HS-5 (cell line): Measurements from ENCODE around the gene ABCC5.
"Not testable (repeated sequence)": the region's sequence is repeated elsewhere in the genome, so short reads cannot be mapped to it uniquely, and the experiment has no call there.

ENCODE experiments used
- DNase-seq: peaks from one replicate; pipeline ENCODE4 v3.0.0-alpha.2; 2012; ENCODE audit warnings: low read depth

Gene ABCC5

DNA sequence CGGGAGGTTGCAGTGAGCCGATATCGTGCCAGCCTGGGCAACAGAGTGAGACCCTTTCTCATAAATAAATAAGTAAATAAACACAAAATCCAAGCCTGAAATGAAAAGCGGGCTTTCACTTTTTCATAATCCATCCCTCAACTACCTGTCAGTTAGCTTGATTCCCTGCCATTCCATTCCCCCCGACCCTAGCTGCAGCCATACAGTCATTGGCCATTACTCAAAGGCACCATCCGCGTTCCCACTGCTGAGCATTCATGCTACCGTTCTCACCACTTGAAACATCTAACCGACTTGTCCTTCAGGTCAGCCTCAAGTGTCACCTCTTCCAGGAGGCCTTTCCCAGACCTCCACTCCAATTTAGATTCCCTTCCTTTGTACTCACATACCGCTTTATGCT lies 131.9 kb downstream of the ABCC5 start:
- DNase-seq, result no peak

DNA sequence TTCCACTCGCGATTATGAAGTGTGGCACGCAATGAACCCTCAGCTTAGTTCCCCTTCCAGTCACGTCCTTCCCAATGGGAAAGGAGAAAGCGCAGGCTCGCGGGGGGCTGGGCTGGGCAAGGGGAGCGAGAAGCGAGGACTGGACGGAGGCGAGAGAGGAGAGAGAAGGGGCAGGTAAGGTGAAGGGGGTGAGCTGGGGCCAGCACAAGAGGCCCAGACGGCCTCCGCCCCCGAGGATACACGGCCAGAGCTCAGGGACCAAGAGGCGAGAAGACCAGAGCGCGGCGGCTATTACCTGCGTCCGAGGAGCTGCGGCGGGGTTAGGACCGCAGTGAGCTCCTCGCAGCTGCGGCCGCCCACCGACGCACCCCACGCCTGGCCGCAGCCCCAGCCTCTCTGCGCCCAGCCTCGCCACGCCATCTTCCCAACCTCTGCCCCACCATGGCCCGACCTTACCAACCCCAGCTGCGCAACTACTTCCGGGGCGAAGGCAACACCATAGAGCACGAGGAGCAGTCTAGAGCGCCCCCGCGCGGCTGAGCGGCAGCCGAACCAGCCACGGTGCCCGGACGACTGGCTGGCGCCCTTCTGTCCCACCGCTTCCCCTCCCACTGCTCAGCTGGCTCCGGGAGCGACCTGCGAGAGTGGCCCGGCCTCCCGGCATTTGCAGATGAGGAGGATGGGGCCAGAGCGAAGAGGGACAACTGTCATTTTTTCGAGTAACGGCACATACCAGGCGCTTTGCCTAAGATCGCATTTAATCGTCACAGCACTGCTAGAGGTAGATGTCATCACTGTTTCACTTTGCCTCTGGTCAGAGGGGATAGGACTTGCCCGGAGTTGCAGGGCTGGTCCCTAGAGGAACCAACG lies 133.0 kb downstream of the ABCC5 start, which contains the start of gene PARL:
Gene PARL (minus strand): TSS at position 454 of the 870 bp plus-strand sequence. CDS start 34 bp downstream, at position 420.
- DNase-seq, result peak; percentile 69

DNA sequence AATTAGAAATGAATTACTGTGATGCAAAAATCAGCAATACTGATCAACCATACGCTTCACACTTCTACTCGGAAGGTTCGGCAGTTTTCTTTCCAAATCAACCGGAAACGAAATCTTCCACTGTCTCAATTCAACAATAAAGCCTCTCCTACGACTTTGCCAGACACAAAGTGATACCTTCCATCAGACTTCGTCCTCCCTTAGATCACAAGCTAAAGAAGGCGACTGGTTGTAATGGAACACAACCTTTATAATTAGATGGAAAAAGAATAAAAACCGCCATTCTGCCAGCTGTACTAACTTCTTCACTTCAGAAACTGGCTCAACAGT lies 133.6 kb downstream of the ABCC5 start:
- peak; percentile 2 for DNase-seq

DNA sequence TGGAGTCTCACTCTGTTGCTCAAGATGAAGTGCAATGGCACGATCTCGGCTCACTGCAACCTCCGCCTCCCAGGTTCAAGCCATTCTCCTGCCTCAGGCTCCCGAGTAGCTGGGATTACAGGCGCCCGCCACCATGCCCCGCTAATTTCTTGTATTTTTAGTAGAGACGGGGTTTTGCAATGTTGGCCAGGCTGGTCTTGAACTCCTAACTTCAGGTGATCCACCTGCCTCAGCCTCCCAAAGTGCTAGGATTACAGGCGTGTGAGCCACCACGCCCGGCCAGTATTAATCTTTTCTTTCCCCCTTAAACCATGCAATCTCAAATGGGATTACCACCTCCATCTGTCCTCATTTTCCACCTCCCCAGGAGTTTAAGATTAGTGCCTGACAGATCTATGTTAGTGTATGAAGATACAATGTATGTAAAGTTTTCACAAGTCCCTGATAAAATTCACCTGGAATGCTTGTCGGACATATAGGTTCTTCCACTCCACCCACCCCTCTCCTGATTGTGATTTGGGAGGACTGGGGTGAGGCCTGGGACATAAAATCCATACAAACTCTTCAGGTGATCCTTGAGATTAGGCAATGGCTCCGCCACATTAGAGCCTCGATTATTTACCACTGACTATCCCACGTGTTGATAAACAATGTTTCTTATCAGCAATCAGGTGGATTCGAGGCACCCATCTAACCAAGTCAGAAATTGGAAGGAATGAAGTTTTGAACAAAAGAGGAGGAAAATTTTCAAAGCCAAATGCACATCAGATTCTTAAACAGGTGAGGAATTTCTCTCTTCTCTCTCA lies 134.2 kb downstream of the ABCC5 start:
- no peak for DNase-seq

GRCh38 chr3:183880121-183880520 lies 137.6 kb downstream of the ABCC5 start:
- no peak for DNase-seq

- no peak for DNase-seq
These were observed 138.4 kb downstream of the ABCC5 start for GRCh38 chr3:183879243-183879642.

DNA sequence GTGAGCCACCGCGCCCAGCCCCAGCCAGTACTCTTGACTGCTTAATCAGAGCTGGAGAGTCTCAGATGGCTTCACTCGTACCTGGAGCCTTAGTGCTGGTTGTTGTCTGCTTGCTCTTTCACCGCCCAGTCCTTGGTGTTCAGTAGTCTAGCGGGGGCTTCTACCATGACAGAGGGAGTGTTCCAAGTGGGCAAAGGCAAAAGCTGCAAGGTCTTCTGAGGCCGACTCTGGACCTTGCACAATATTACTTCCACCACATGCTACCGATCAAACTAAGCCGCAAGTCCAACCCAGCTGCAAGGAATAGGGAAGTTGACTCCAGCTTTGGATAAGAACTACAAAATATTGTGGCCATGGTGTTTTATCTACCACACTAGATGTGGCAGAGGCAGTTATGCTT lies 139.6 kb downstream of the ABCC5 start:
- DNase-seq, result no peak

DNA sequence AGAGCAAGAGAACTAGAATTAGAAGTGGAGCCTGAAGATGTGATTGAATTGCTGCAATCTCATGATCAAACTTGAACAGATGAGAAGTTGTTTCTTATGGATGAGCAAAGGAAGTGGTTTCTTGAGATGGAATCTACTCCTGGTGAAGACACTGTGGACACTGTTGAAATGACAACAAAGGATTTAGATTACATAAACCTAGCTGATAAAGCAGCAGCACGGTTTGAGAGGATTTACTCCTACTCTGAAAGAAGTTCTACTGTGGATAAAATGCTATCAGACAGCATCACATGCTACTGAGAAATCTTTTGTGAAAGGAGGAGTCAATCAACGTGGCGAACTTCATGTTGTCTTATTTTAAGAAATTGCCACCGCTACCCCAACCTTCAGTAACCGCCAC lies 140.5 kb downstream of the ABCC5 start:
- DNase-seq, result not testable (repeated sequence)

GRCh38 chr3:183875411-183875810 lies 142.3 kb downstream of the ABCC5 start:
- DNase-seq, result no peak

GRCh38 chr3:183873914-183874313 lies 143.8 kb downstream of the ABCC5 start:
- DNase-seq, result no peak

- DNase-seq, result no peak
These were observed 146.1 kb downstream of the ABCC5 start for GRCh38 chr3:183871541-183871940.

GRCh38 chr3:183870563-183870962 lies 147.1 kb downstream of the ABCC5 start:
- no peak for DNase-seq
